Rectal smooth muscle tissue (tissue), 1 donor: ENCODE results near the gene MNS1.

Source experiments
- H3K27ac ChIP-seq: one replicate; pipeline ENCODE4 v1.7.0; 2013; ENCODE audit warnings: low read depth, low read length, inconsistent platforms
- H3K27me3 ChIP-seq: one replicate; pipeline ENCODE4 v1.7.0; 2013; ENCODE audit warnings: low read length; ENCODE audit not compliant: control insufficient read depth, insufficient read depth
- H3K36me3 ChIP-seq: one replicate; pipeline ENCODE4 v1.7.0; 2013; ENCODE audit warnings: low read length; ENCODE audit not compliant: control insufficient read depth, insufficient read depth
- H3K4me1 ChIP-seq: one replicate; pipeline ENCODE4 v1.7.0; 2013; ENCODE audit warnings: low read length; ENCODE audit not compliant: control insufficient read depth, insufficient read depth
- H3K4me3 ChIP-seq: one replicate; pipeline ENCODE4 v1.7.0; 2013; ENCODE audit warnings: low read length
- H3K9ac ChIP-seq: one replicate; pipeline ENCODE4 v1.7.0; 2013; ENCODE audit warnings: low read length

The MNS1 gene

GRCh38 chr15:56473017-56473416 is 8.1 kb upstream of the MNS1 start:
- no peaks in the 10 kb centered on the region for H3K36me3 ChIP-seq
- H3K4me3 ChIP-seq, result no peak overlapping the region
- H3K4me1 ChIP-seq, result no peaks in the 10 kb centered on the region

GRCh38 chr15:56472278-56472677 is 7.3 kb upstream of the MNS1 start:
- no peaks in the 10 kb centered on the region for H3K36me3 ChIP-seq
- H3K9ac ChIP-seq, result no peak overlapping the region
- no peak overlapping the region for H3K27ac ChIP-seq
- H3K4me1 ChIP-seq, result no peaks in the 10 kb centered on the region
- H3K4me3 ChIP-seq, result no peak overlapping the region
- no peaks in the 10 kb centered on the region for H3K27me3 ChIP-seq

More at GRCh38 chr15:56473017-56473416, 8.1 kb upstream of the MNS1 start:
- Histone ChIP-seq H3K9ac (no peak overlapping the region), H3K27ac (no peak overlapping the region), H3K27me3 (no peaks in the 10 kb centered on the region)

- Histone ChIP-seq H3K27ac (no peak overlapping the region), H3K27me3 (no peaks in the 10 kb centered on the region), H3K9ac (no peak overlapping the region), H3K36me3 (no peaks in the 10 kb centered on the region), H3K4me1 (no peaks in the 10 kb centered on the region), H3K4me3 (no peak overlapping the region)
Observed at GRCh38 chr15:56471440-56472069, 6.6 kb upstream of the MNS1 start.

- no peak overlapping the region for H3K9ac ChIP-seq
- no peaks in the 10 kb centered on the region for H3K27me3 ChIP-seq
- H3K27ac ChIP-seq, result no peak overlapping the region
- H3K36me3 ChIP-seq, result no peaks in the 10 kb centered on the region
- H3K4me1 ChIP-seq, result no peaks in the 10 kb centered on the region
- H3K4me3 ChIP-seq, result no peak overlapping the region
Observed at GRCh38 chr15:56469483-56469882, 4.5 kb upstream of the MNS1 start.

- H3K4me3 ChIP-seq, result no peak overlapping the region
- no peak overlapping the region for H3K27ac ChIP-seq
- no peaks in the 10 kb centered on the region for H3K27me3 ChIP-seq
- H3K36me3 ChIP-seq, result no peaks in the 10 kb centered on the region
- no peaks in the 10 kb centered on the region for H3K4me1 ChIP-seq
- H3K9ac ChIP-seq, result no peak overlapping the region
Observed at GRCh38 chr15:56468401-56468800, 3.5 kb upstream of the MNS1 start.

GRCh38 chr15:56467616-56468015 is 2.7 kb upstream of the MNS1 start:
- Histone ChIP-seq H3K27ac (no peak overlapping the region), H3K4me1 (no peaks in the 10 kb centered on the region)

GRCh38 chr15:56460947-56461346 is 4.0 kb downstream of the MNS1 start:
- Histone ChIP-seq H3K4me3 (no peak overlapping the region), H3K9ac (no peak overlapping the region), H3K27me3 (no peaks in the 10 kb centered on the region), H3K36me3 (no peaks in the 10 kb centered on the region), H3K27ac (no peak overlapping the region), H3K4me1 (no peaks in the 10 kb centered on the region)

More at GRCh38 chr15:56467616-56468015, 2.7 kb upstream of the MNS1 start:
- H3K36me3 ChIP-seq, result no peaks in the 10 kb centered on the region
- H3K27me3 ChIP-seq, result no peaks in the 10 kb centered on the region
- no peak overlapping the region for H3K4me3 ChIP-seq
- H3K9ac ChIP-seq, result no peak overlapping the region

- Histone ChIP-seq H3K27ac (no peak overlapping the region), H3K4me3 (no peak overlapping the region), H3K4me1 (no peaks in the 10 kb centered on the region), H3K27me3 (no peaks in the 10 kb centered on the region), H3K36me3 (no peaks in the 10 kb centered on the region), H3K9ac (no peak overlapping the region)
Observed at GRCh38 chr15:56460071-56460470, 4.9 kb downstream of the MNS1 start.

GRCh38 chr15:56459096-56459495 is 5.8 kb downstream of the MNS1 start:
- no peaks in the 10 kb centered on the region for H3K36me3 ChIP-seq
- H3K4me3 ChIP-seq, result no peak overlapping the region
- no peaks in the 10 kb centered on the region for H3K27me3 ChIP-seq
- no peak overlapping the region for H3K9ac ChIP-seq
- no peaks in the 10 kb centered on the region for H3K4me1 ChIP-seq
- no peak overlapping the region for H3K27ac ChIP-seq

GRCh38 chr15:56456229-56456628 is 8.7 kb downstream of the MNS1 start:
- no peaks in the 10 kb centered on the region for H3K4me1 ChIP-seq
- H3K27me3 ChIP-seq, result no peaks in the 10 kb centered on the region
- H3K4me3 ChIP-seq, result no peak overlapping the region
- no peak overlapping the region for H3K9ac ChIP-seq
- H3K36me3 ChIP-seq, result no peaks in the 10 kb centered on the region
- H3K27ac ChIP-seq, result no peak overlapping the region

GRCh38 chr15:56454836-56455235 is 10.1 kb downstream of the MNS1 start:
- Histone ChIP-seq H3K36me3 (no peaks in the 10 kb centered on the region), H3K27ac (no peak overlapping the region), H3K9ac (no peak overlapping the region), H3K4me3 (no peak overlapping the region), H3K27me3 (no peaks in the 10 kb centered on the region), H3K4me1 (no peaks in the 10 kb centered on the region)

- Histone ChIP-seq H3K9ac (no peak overlapping the region), H3K27me3 (no peaks in the 10 kb centered on the region), H3K4me3 (no peak overlapping the region), H3K36me3 (no peaks in the 10 kb centered on the region), H3K4me1 (no peaks in the 10 kb centered on the region), H3K27ac (no peak overlapping the region)
Observed at GRCh38 chr15:56445746-56446145, 19.2 kb downstream of the MNS1 start.

- Histone ChIP-seq H3K4me1 (no peaks in the 10 kb centered on the region), H3K4me3 (no peak overlapping the region), H3K9ac (no peak overlapping the region), H3K27me3 (no peaks in the 10 kb centered on the region), H3K36me3 (no peaks in the 10 kb centered on the region), H3K27ac (no peak overlapping the region)
Observed at GRCh38 chr15:56442354-56442753, 22.6 kb downstream of the MNS1 start.
